Measurements from ENCODE around the gene OR4D1.

The OR4D1 gene

DNA sequence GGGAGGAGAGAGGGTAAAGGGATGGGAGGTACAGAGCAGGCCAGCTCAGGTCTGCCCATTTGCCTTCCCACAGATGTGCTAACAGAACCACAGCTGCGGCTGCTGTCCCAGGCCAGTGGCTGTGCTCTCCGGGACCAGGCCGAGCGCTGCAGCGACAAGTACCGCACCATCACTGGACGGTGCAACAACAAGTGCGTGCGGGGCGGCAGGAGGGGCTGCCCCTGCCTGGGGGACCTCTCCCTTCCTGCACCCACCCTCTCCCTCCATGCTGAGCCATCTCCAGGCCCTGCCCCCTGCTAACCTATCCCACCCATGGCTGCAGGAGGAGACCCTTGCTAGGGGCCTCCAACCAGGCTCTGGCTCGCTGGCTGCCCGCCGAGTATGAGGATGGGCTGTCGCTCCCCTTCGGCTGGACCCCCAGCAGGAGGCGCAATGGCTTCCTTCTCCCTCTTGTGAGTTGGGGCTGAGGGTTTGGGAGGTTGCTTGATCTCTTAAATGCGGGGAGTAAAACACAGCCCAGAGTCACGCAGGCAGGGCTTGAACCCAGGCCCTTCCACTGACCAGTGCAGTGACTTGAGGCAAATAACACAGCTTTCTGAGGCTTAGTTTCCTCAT, 45.6 kb downstream of the OR4D1 start:
- DNase-seq (ENCODE audit: low read depth in 2 of 2) = no peak

GRCh38 chr17:58195518-58196123, 47.4 kb downstream of the OR4D1 start:
- DNase-seq (ENCODE audit: low read depth in 2 of 2) = no peak

DNA sequence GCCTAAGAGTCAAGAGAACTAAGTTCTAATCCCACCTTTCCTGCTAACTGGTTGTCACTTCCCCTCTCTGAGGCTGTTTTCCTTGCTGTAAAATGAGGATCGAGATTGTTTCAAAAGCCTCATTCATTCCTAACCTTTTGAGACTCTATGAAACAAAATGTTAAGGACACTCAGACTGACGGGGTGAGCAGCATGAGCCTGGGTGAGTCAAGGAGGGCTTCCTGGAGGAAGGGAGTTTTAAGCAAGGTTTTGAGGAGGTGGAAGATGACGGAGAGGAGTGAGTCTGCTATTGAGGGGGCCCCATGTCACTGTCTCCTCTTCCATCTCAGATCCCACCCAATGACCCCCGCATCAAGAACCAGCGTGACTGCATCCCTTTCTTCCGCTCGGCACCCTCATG, 48.4 kb downstream of the OR4D1 start:
- DNase-seq (ENCODE audit: low read depth in 2 of 2) = no peak

DNA sequence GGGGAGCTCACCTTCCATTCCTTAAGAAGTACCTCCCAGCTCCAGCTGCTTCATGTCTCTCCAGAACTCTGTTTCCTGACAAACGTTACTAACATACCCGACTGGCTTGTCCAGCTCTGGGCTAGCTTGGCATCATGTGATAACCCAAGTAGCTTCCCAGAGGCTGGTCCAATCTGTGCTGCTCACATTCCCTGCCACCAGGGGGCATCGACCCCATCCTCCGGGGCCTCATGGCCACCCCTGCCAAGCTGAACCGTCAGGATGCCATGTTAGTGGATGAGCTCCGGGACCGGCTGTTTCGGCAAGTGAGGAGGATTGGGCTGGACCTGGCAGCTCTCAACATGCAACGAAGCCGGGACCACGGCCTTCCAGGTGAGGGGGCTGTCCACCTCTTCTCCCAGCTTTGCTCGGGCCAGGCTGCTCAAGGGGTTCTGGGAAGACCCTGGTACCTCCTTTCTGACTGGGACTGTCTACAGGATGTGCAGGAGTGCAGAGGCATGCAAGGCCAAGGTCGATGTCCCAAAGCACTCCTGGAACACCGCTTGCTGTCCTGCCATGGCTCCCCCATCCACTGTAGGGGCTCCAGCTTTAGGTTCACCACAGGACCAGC, 51.9 kb downstream of the OR4D1 start:
- DNase-seq (ENCODE audit: low read depth in 2 of 2) = peak; percentile 18 to 22

GRCh38 chr17:58202859-58203258, 54.7 kb downstream of the OR4D1 start:
- no peak for DNase-seq (ENCODE audit: low read depth in 2 of 2)

DNA sequence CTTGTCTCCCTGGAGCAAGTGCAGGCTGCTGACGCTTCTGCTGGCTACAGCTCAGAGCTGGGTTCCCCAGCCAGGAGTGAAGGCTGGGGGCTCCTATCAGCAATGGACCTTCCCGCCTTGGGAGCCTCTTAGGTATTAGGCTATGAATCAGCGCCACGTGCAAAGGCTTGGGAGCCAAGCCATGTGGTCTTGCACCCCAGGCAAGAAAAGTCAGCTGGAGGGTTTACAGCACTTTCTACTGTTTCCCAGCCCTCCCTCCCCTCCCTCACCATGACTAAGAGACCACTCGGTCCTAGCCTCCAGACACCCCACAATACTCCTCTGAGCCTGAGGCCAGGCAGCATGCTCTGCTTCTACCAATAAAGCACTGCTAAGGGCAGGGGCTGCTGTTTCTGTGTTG, 56.6 kb downstream of the OR4D1 start:
- no peak for DNase-seq (ENCODE audit: low read depth in 2 of 2)

DNA sequence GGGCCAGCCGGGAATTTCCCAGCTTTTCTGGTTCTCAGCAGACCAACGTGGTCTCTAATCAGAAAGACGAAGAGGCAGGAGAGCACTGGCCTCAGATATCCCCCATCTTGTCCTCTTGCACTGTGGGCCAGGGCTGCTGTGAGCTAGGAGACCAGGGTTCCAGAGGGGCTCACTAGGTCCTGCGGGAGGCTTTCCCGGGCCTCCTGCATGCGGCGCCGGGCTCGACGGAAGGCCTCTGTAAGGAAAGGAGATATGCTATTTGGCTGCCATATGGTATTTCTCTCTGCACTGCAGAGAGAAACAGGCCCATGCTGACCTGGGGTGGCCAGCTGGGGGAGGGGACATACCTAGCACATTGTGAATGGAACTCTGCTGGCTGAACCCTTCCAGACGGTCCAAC, 57.8 kb downstream of the OR4D1 start:
- DNase-seq (ENCODE audit: low read depth in 2 of 2) = no peak

GRCh38 chr17:58207451-58207850, 59.3 kb downstream of the OR4D1 start:
- no peak for DNase-seq (ENCODE audit: low read depth in 2 of 2)

- no peak for DNase-seq (ENCODE audit: low read depth in 2 of 2)
Observed at GRCh38 chr17:58208344-58208743, 60.2 kb downstream of the OR4D1 start.

All from stimulated activated CD8-positive, alpha-beta memory T cell treated with anti-CD3 and anti-CD28 coated beads, Interleukin-2, amount 100 ng/mL, for 1 hour (primary cell).